Measurements from ENCODE around the gene OMP.
A peak's percentile ranks its signal among the peaks of the same experiment; 100 is the strongest.
"Not testable (repeated sequence)": the region's sequence is repeated elsewhere in the genome, so short reads cannot be mapped to it uniquely, and the experiment has no call there.

The OMP gene

GRCh38 chr11:77102246-77103210, at the start of gene OMP:
TSS of gene OMP (plus strand) at chr11:77102840. CDS start at chr11:77102840, 0 bp downstream.
- no peak for DNase-seq

GRCh38 chr11:77053217-77054015, 49.2 kb upstream of the OMP start:
- no peak for DNase-seq

- DNase-seq = no peak
Measured at GRCh38 chr11:77054084-77054483, 48.6 kb upstream of the OMP start.

GRCh38 chr11:77055101-77055561, 47.5 kb upstream of the OMP start:
- DNase-seq = no peak

- DNase-seq = no peak
Measured at GRCh38 chr11:77055913-77056312, 46.7 kb upstream of the OMP start.

GRCh38 chr11:77056814-77057402, 45.7 kb upstream of the OMP start:
- DNase-seq = no peak

GRCh38 chr11:77057938-77058474, 44.6 kb upstream of the OMP start:
- no peak for DNase-seq

GRCh38 chr11:77058900-77059299, 43.7 kb upstream of the OMP start:
- no peak for DNase-seq

- no peak for DNase-seq
Measured at GRCh38 chr11:77059806-77060205, 42.8 kb upstream of the OMP start.

- no peak for DNase-seq
Measured at GRCh38 chr11:77060234-77060633, 42.4 kb upstream of the OMP start.

GRCh38 chr11:77061258-77061657, 41.4 kb upstream of the OMP start:
- not testable (repeated sequence) for DNase-seq

GRCh38 chr11:77062924-77063323, 39.7 kb upstream of the OMP start:
- DNase-seq = no peak

- no peak for DNase-seq
Measured at GRCh38 chr11:77063407-77063806, 39.2 kb upstream of the OMP start.

- no peak for DNase-seq
Measured at GRCh38 chr11:77063861-77064260, 38.8 kb upstream of the OMP start.

- no peak for DNase-seq
Measured at GRCh38 chr11:77064648-77065217, 37.9 kb upstream of the OMP start.

GRCh38 chr11:77065878-77066228, 36.8 kb upstream of the OMP start:
- DNase-seq = no peak

GRCh38 chr11:77066229-77067042, 36.2 kb upstream of the OMP start, which contains the start of gene CAPN5:
TSS of gene CAPN5 (plus strand) at chr11:77066971. CDS start at chr11:77084887, 17,916 bp downstream.
- peak; percentile 85 for DNase-seq

GRCh38 chr11:77067861-77068443, 34.7 kb upstream of the OMP start:
- DNase-seq = no peak

- no peak for DNase-seq
Measured at GRCh38 chr11:77068457-77069335, 33.9 kb upstream of the OMP start.

- no peak for DNase-seq
Measured at GRCh38 chr11:77069336-77069968, 33.2 kb upstream of the OMP start.
